HEK293 (cell line): ENCODE results near the gene PIGS.

ENCODE experiments used
- BCL11A ChIP-seq: fragments of 450-650 bp; formaldehyde crosslinking; IDR thresholded peaks from 2 replicates; pipeline ENCODE4 v1.5.1; 2016; ENCODE audit warnings: low read depth, missing biosample characterization, missing genetic modification characterization
- IKZF3 ChIP-seq: fragments of 450-650 bp; IDR thresholded peaks from 2 replicates; pipeline ENCODE4 v1.5.0; 2018; ENCODE audit warnings: missing biosample characterization, mild to moderate bottlenecking, missing genetic modification characterization, moderate library complexity
- REST ChIP-seq: fragments of 450-650 bp; formaldehyde crosslinking; IDR thresholded peaks from 2 replicates; pipeline ENCODE4 v1.5.1; 2016; ENCODE audit warnings: missing biosample characterization, missing genetic modification characterization
- SCRT2 ChIP-seq: fragments of 450-650 bp; formaldehyde crosslinking; IDR thresholded peaks from 2 replicates; pipeline ENCODE4 v1.5.1; 2016; ENCODE audit warnings: missing biosample characterization, missing genetic modification characterization
- ZBTB11 ChIP-seq: fragments of 450-650 bp; formaldehyde crosslinking; conservative IDR thresholded peaks from 2 replicates; pipeline ENCODE4 v1.5.1; 2016; ENCODE audit warnings: low read depth, missing biosample characterization, missing genetic modification characterization
- ZBTB49 ChIP-seq: fragments of 450-650 bp; formaldehyde crosslinking; IDR thresholded peaks from 2 replicates; pipeline ENCODE4 v1.5.1; 2016; ENCODE audit warnings: missing biosample characterization, missing genetic modification characterization, low read depth
- ZBTB7A ChIP-seq: fragments of 450-650 bp; formaldehyde crosslinking; IDR thresholded peaks from 2 replicates; pipeline ENCODE4 v1.5.1; 2016; ENCODE audit warnings: low read depth, missing biosample characterization, missing genetic modification characterization
- ZFP3 ChIP-seq: fragments of 450-650 bp; formaldehyde crosslinking; IDR thresholded peaks from 2 replicates; pipeline ENCODE4 v1.5.1; 2016; ENCODE audit warnings: low read depth, missing biosample characterization, missing genetic modification characterization
- ZFP69B ChIP-seq: fragments of 450-650 bp; formaldehyde crosslinking; IDR thresholded peaks from 2 replicates; pipeline ENCODE4 v1.5.1; 2016; ENCODE audit warnings: missing biosample characterization, missing genetic modification characterization
- ZNF138 ChIP-seq: fragments of 450-650 bp; formaldehyde crosslinking; IDR thresholded peaks from 2 replicates; pipeline ENCODE4 v1.5.1; 2016; ENCODE audit warnings: missing biosample characterization, missing genetic modification characterization, borderline replicate concordance
- ZNF350 ChIP-seq: fragments of 450-650 bp; formaldehyde crosslinking; IDR thresholded peaks from 2 replicates; pipeline ENCODE4 v1.5.0; 2017; ENCODE audit warnings: missing biosample characterization, mild to moderate bottlenecking, missing genetic modification characterization
- ZNF37A ChIP-seq: fragments of 450-650 bp; IDR thresholded peaks from 2 replicates; pipeline ENCODE4 v1.5.1; 2018; ENCODE audit warnings: missing biosample characterization, missing genetic modification characterization
- ZNF433 ChIP-seq: fragments of 450-650 bp; formaldehyde crosslinking; IDR thresholded peaks from 2 replicates; pipeline ENCODE4 v1.5.1; 2016; ENCODE audit warnings: missing biosample characterization, missing genetic modification characterization, low read depth
- ZNF514 ChIP-seq: fragments of 450-650 bp; formaldehyde crosslinking; IDR thresholded peaks from 2 replicates; pipeline ENCODE4 v1.5.1; 2016; ENCODE audit warnings: missing biosample characterization, missing genetic modification characterization
- ZNF585B ChIP-seq: fragments of 450-650 bp; formaldehyde crosslinking; IDR thresholded peaks from 2 replicates; pipeline ENCODE4 v1.5.1; 2016; ENCODE audit warnings: missing biosample characterization, missing genetic modification characterization
- TF ChIP-seq, protein P1 (sequence below): fragments of 450-650 bp; formaldehyde crosslinking; IDR thresholded peaks from 2 replicates; pipeline ENCODE4 v1.5.1; 2016; ENCODE audit warnings: missing biosample characterization, missing genetic modification characterization
- TF ChIP-seq, protein P2 (sequence below): fragments of 450-650 bp; formaldehyde crosslinking; IDR thresholded peaks from 2 replicates; pipeline ENCODE4 v1.5.1; 2017; ENCODE audit warnings: missing biosample characterization, missing genetic modification characterization
- TF ChIP-seq, protein P3 (sequence below): fragments of 450-650 bp; IDR thresholded peaks from 2 replicates; pipeline ENCODE4 v1.5.1; 2018; ENCODE audit warnings: missing biosample characterization, mild to moderate bottlenecking, missing genetic modification characterization
- TF ChIP-seq, protein P4 (sequence below): fragments of 450-650 bp; IDR thresholded peaks from 2 replicates; pipeline ENCODE4 v1.5.1; 2018; ENCODE audit warnings: missing biosample characterization, missing genetic modification characterization
- TF ChIP-seq, protein P5 (sequence below): fragments of 450-650 bp; formaldehyde crosslinking; IDR thresholded peaks from 2 replicates; pipeline ENCODE4 v1.5.1; 2016; ENCODE audit warnings: missing biosample characterization, missing genetic modification characterization

Gene PIGS

DNA sequence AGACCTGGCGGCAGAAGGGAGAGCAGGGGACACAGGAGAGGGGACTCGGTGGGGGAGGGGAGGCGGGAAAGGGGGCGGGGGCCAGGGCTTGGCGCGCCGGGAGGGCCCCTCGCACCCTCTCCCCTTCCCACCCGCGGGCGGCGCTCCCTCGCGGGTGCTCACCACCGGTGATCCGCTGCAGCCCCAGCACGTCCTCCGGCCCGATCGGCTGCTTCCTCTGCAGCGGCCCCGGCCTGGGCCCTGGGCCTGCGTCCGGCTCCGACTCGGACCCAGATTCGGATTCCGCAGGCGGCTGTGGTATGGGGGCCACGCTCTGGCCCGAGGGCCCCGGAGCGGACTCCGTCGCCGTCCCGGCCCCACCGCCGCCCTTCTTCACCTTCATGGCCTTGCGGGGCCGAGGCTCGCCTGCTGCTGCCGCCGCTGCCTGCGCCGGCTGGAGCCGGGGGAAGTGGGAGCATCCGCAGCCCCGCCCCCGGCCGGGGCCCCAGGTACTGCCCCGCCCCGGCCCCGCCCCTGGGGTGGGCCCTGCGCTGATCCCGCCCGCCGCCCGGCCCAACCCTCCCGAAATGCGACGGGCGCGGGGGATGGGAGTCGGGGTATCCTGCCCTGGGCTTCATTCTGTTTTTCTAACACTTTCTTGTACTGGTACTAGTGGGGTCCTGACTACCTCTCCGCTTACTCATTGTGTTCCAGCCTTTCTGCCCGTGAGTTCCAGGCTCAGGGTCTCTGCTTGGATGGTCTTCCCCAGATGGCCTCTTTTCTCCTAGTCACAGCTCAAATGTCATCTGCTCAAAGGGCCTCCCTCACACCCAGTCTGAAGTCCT, 18.9 kb downstream of the PIGS start, which contains the start of gene UNC119 (continued):
- TF ChIP-seq, protein P1, sequence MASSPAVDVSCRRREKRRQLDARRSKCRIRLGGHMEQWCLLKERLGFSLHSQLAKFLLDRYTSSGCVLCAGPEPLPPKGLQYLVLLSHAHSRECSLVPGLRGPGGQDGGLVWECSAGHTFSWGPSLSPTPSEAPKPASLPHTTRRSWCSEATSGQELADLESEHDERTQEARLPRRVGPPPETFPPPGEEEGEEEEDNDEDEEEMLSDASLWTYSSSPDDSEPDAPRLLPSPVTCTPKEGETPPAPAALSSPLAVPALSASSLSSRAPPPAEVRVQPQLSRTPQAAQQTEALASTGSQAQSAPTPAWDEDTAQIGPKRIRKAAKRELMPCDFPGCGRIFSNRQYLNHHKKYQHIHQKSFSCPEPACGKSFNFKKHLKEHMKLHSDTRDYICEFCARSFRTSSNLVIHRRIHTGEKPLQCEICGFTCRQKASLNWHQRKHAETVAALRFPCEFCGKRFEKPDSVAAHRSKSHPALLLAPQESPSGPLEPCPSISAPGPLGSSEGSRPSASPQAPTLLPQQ, result peak; percentile 80
- TF ChIP-seq, protein P2, sequence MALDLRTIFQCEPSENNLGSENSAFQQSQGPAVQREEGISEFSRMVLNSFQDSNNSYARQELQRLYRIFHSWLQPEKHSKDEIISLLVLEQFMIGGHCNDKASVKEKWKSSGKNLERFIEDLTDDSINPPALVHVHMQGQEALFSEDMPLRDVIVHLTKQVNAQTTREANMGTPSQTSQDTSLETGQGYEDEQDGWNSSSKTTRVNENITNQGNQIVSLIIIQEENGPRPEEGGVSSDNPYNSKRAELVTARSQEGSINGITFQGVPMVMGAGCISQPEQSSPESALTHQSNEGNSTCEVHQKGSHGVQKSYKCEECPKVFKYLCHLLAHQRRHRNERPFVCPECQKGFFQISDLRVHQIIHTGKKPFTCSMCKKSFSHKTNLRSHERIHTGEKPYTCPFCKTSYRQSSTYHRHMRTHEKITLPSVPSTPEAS (tag by site-specific recombination), result no peak
- TF ChIP-seq IKZF3 (peak; percentile 69), ZBTB11 (peak; percentile 61), REST (no peak), ZBTB49 (tag by site-specific recombination) (no peak), ZNF37A (0 out of 2 replicates have a peak, but pooled peaks have one; percentile 7), ZNF138 (tag by site-specific recombination) (no peak), ZFP3 (no peak), ZNF433 (tag by site-specific recombination) (no peak), ZNF585B (no peak), BCL11A (tag by site-specific recombination) (0 out of 2 replicates have a peak, but pooled peaks have one; percentile 47), ZFP69B (peak; percentile 51; the same call in 1 of the 2 replicates), ZNF514 (no peak), SCRT2 (tag by site-specific recombination) (no peak), ZBTB7A (no peak), ZNF350 (tag by site-specific recombination) (no peak)
- TF ChIP-seq, protein P3, sequence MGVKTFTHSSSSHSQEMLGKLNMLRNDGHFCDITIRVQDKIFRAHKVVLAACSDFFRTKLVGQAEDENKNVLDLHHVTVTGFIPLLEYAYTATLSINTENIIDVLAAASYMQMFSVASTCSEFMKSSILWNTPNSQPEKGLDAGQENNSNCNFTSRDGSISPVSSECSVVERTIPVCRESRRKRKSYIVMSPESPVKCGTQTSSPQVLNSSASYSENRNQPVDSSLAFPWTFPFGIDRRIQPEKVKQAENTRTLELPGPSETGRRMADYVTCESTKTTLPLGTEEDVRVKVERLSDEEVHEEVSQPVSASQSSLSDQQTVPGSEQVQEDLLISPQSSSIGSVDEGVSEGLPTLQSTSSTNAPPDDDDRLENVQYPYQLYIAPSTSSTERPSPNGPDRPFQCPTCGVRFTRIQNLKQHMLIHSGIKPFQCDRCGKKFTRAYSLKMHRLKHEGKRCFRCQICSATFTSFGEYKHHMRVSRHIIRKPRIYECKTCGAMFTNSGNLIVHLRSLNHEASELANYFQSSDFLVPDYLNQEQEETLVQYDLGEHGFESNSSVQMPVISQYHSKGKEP (tag by site-specific recombination), result 0 out of 2 replicates have a peak, but pooled peaks have one; percentile 2
- TF ChIP-seq, protein P4, sequence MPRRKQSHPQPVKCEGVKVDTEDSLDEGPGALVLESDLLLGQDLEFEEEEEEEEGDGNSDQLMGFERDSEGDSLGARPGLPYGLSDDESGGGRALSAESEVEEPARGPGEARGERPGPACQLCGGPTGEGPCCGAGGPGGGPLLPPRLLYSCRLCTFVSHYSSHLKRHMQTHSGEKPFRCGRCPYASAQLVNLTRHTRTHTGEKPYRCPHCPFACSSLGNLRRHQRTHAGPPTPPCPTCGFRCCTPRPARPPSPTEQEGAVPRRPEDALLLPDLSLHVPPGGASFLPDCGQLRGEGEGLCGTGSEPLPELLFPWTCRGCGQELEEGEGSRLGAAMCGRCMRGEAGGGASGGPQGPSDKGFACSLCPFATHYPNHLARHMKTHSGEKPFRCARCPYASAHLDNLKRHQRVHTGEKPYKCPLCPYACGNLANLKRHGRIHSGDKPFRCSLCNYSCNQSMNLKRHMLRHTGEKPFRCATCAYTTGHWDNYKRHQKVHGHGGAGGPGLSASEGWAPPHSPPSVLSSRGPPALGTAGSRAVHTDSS (tag by site-specific recombination), result no peak
- TF ChIP-seq, protein P5, sequence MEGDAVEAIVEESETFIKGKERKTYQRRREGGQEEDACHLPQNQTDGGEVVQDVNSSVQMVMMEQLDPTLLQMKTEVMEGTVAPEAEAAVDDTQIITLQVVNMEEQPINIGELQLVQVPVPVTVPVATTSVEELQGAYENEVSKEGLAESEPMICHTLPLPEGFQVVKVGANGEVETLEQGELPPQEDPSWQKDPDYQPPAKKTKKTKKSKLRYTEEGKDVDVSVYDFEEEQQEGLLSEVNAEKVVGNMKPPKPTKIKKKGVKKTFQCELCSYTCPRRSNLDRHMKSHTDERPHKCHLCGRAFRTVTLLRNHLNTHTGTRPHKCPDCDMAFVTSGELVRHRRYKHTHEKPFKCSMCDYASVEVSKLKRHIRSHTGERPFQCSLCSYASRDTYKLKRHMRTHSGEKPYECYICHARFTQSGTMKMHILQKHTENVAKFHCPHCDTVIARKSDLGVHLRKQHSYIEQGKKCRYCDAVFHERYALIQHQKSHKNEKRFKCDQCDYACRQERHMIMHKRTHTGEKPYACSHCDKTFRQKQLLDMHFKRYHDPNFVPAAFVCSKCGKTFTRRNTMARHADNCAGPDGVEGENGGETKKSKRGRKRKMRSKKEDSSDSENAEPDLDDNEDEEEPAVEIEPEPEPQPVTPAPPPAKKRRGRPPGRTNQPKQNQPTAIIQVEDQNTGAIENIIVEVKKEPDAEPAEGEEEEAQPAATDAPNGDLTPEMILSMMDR, result peak; percentile 20; the same call in 1 of the 2 replicates
